Hematopoietic multipotent progenitor cell treated with erythropoietin and hydrocortisone succinate and interleukin-3 and kit ligand, for 15 days (in vitro differentiated cells): ENCODE data around the gene KDM1B.
A peak's percentile ranks its signal among the peaks of the same experiment; 100 is the strongest.

Experiments used
- DNase-seq: peaks from one replicate; pipeline ENCODE4 v3.0.0-alpha.2; 2015; ENCODE audit warnings: low spot score

Gene KDM1B, protein sequence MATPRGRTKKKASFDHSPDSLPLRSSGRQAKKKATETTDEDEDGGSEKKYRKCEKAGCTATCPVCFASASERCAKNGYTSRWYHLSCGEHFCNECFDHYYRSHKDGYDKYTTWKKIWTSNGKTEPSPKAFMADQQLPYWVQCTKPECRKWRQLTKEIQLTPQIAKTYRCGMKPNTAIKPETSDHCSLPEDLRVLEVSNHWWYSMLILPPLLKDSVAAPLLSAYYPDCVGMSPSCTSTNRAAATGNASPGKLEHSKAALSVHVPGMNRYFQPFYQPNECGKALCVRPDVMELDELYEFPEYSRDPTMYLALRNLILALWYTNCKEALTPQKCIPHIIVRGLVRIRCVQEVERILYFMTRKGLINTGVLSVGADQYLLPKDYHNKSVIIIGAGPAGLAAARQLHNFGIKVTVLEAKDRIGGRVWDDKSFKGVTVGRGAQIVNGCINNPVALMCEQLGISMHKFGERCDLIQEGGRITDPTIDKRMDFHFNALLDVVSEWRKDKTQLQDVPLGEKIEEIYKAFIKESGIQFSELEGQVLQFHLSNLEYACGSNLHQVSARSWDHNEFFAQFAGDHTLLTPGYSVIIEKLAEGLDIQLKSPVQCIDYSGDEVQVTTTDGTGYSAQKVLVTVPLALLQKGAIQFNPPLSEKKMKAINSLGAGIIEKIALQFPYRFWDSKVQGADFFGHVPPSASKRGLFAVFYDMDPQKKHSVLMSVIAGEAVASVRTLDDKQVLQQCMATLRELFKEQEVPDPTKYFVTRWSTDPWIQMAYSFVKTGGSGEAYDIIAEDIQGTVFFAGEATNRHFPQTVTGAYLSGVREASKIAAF

DNA sequence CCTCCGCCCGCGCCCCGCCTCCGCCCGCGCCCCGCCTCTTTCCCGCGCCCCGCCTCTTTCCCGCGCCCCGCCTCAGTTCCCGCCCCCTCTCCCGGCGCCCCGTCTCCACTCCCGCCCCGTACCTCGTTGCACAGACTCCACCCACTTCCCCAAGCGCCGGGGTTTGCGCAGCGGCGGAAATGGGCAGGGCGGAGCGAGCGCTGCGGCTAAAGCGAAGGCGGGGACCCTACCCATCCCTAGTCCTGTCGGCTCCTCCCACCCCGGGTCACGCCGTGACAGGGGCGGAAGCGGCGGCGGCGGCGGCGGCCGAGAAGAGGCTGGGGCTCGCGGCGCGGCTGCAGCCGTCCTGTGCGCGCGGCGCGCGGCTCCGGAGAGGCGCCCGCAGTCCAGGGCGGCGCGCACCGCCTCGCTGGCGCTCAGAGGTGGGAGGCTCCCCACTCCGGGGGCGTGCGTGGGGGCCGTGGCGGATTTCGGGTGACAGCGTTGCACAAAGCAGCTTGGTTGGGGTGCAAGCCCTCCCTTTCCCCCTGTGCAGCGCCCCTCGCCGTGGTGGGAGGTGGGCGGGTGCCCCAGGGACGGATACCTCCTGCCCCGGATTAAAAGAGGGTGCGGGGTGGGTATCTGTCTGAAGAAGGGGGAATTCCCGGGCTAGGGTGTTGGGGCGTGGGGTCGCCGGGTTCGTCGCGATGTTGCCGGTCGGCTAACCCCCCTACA, at the start of gene KDM1B:
KDM1B (plus strand) TSS at position 273 of the 714 bp plus-strand sequence. CDS start 4,474 bp downstream, outside the sequence.
- DNase-seq: peak; percentile 98

DNA sequence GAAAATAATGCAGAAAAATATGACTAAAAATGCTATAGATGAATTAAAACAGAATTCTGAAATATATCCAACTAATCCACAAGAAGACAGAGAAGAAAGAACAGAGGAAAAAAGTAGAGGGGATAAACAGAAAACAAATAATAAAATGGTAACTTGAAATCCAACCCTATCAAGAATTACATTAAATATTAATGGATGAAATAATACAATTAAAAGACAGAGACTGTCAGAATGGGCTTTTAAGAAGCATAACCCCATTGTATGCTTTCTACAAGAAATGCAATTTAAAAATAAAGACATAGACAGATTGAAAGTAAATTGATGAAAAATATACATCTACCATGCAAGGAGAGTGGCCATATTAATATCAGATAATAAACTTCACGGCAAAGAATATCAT, 48.2 kb upstream of the KDM1B start:
- no peak for DNase-seq

DNA sequence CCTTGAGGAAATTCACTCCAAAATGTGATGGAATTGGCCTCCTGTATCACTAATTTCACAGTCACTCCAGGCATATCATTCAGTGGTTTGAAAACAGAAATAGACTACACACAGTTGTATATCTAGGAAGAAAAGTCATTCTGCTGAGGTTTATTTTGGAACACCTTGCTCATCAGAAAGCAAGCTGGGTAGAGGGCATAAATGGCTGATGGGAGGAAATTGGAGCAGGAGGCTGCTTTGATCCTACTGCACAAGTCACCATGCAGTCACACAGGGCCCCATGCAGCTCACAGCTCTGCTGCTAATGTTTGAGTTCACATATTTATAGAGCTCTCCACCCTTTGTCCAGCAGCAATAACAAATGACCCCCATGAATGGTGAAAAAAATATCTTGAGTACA, 45.1 kb upstream of the KDM1B start:
- DNase-seq: no peak

DNA sequence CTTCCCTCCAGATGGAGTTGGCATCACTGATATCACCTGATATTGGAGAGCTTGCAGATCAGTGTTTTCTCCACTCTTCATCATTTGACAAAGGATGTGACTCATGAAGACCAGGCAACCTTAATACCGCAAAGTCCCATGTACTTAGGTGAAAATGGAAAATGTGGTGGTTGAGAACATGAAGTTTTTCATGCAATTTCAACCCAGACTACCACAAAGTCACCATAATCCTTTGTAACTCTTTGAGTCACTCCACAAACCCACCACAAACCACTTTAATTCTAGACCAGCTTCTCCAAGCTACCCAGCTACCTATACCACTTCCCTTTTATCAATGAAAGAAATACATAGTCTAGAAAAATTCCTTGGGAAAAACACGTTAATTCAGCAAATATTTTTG, 39.9 kb upstream of the KDM1B start:
- no peak for DNase-seq

DNA sequence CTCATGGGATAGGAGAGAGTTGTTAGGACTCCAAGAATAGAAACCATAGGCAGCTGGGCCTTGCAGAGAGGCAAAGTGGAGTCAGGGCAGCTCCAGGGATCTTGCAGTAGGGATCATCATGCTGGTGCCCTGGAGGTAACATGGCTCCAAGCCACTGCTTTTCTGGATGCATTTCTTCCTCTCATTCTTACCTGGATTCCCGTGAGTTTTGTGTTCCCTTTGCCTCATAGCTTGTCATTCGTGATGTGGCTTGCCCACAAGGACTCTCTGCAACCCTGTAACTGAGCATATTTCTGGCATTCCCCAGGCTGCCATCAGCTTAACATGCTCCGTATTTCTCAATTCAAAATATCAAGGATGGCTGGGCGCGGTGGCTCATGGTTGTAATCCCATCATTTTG, 38.1 kb upstream of the KDM1B start:
- DNase-seq: no peak

DNA sequence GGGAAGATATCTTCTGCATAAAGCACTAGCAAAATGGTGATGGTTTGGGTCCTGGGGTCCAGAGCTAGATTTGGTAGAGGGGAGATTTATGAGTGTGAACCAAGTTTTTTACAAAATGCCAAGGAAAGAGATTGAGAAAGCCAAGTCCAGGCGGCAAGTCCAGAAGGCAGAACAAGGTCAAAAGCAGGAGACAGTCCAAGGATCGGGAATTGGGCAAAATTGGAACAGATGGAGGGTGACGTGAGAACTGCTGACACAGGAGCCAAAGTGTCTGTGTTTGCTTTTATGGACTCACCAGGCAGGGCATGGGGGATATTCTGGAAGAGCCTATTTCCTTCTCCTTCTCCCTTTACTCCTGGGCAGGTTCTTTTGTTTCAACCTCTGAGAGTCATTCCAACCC, 36.9 kb upstream of the KDM1B start:
- DNase-seq: no peak

DNA sequence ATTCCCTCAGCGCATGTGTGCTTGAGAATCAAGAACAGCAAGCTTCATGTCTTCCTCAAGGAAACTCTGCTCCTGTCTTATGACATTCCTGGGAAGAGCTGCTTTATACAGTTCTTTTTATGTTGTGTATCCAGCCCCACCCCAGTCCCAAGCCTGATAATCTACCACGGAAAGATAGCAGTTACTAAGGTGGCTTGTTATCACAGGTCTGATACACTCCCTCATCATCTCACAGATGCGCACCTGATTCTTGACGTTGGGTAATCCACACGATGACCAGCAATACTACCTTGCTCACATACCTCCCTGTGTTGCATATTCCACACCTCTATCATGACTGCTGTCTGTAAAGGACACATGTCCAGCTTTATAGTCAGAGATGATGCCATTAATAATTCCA, 36.0 kb upstream of the KDM1B start:
- no peak for DNase-seq

DNA sequence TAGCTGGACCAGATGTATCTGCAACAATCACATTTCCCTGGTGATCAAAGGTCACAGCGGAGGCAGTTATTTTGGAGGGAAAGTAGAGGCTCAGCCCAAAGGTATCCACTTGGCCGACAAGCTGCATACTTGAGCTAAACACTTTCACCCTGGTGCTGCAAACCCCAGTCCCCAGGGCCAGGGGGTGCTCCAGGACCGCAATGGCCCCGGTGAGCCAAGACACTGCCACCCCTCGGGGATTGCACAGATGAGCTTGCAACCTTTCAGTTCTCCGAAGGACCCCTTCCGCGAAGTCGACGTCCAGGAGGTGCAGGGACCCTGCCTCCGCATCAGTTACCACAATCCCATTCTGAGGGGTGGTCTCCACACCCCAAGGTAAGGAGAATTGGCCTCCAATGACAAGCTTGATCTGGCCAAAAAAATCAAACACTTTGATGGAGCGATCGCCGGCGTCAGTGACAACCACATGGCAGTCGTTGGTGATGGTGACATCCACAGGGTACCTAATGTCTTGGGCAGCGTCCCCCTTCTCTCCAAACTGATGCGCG, 33.6 kb upstream of the KDM1B start:
- no peak for DNase-seq

DNA sequence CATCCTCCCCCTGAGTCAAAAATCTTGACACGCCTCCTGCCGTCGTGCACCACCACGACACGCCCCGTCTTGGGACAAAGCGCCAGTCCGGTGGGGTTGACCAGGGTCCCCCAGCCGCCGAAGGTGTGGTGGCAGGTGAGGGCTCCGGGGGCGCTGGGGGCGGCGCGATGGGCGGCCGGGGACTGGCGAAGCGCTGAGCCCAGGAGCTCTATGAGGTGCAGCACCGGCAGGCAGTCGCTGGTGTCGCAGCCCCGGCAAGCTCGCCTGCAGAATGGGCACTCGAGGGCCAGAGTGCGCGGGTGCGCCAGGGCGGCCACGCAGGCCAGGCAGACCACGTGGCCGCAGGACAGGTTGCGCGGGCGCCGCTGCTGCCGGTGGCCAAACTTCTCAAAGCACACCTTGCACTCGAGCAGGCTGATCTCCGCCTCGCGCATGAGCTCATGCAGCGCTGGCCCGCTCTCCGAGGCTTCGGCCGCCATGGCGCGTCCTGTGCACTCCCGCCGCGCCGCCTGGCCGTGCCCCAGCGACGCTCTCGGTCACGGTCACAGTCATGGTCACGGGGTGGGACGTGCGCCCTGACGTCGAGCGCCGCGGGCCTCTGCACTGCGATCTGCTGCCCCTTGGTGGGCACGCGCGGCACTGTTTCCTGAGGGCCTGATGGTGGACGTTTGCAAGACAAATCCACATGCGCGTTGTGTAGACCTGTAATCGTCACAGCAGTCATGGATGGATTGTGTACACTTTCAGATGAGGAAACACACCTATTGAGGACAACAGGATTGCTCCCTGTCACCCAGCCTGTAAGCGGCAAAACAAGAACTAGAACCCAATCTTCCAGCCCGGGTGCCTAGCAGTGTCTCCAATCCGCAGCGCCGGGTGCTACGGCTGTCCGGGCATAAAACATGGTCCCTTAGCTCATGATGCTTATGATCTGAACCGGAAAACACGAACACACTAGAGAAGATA, 32.8 kb upstream of the KDM1B start, which contains the start of gene NHLRC1:
NHLRC1 (minus strand) TSS at position 550 of the 966 bp plus-strand sequence; CDS start at position 479, 71 bp downstream.
- peak; percentile 85 for DNase-seq

DNA sequence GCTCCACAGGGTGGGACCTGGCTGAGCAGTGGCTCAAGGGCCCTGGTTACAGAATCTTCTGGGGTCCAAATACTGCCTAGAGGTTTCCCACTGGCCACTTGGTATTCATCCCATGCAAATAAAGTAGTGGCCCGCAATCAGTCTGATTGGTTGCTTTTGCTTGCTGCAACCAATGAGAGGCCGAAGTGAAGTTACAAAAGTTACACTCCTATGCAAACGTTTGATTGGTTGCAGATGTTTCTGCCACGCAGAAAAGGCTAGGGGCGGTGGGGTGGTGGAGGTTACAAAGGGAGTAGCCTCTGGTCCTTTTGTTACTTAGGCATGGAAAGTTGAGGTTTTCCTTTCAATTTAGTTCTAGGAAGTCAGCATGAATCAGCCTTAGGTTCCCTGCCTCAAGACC, 29.1 kb upstream of the KDM1B start:
- no peak for DNase-seq

DNA sequence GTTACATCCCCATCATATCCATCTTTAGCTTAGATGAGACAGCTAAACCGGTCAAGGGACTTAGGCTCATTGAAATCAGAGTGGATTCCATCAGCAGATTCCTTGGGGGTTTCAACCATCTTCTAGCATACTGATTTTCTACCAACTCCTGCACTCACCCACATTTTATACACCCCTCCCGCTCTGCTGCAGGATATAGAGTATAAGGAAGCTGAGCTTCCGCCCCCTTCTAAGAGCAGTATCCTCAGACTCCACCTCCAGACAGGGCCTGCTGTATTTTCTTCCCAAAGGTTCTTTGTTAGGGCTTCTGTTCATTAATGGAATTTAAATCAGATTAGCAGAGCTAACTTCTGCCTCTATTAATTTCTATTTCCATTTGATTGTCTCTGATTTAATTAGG, 22.9 kb upstream of the KDM1B start:
- DNase-seq: no peak

DNA sequence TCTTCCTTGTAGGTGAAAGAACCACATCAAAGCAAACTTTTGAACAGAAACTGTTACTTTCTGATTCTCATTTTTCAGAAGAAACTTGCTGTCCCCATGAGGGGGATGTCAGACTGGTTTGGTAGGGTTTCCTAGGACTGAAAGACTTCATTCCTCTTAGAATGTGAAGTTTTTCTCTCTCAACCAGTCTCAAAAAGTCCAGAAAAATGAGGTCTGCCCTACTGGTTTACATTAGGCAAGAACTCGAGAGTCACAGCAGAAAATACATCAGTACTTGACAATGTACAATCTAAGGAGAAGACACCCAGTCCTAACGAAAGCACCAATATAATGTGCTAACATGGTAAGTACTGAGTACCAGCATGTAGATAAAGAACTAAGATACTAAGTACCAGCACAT, 20.1 kb upstream of the KDM1B start:
- no peak for DNase-seq

DNA sequence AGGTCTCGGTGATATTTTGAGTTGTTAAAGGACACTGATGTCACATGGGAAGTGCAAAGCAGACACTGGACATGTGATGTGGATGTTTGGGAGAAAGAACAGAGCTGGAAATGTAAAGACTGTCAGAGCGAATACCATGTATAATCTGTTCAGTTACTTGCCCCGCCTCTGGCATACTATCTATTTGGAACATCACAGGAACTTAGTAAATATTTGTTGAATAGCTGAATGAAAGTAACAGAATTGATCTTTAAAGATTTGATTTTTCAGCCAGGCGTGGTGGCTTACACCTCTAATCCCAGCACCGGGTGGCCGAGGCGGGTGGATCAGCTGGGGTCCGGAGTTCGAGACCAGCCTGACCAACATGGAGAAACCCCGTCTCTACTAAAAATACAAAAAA, 19.0 kb upstream of the KDM1B start:
- no peak for DNase-seq

DNA sequence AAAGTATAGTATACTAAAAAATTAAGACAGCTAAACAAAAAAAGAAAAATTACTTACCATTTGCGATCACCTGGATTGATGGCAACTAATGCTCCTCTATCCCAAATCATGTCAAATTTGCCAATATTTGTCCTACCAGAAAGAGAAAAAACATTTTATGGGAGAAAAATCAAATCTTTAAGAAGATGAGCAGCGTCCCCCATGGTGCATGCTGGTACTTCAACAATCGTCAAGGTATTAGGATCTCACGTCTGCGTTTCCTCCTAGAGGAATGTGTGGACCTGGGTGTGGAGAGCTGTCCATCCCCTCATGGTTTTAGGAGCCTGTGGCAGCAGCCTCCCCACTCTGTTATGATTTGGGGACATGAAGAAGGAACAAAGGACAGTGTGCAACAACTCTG, 16.3 kb upstream of the KDM1B start:
- DNase-seq: no peak

DNA sequence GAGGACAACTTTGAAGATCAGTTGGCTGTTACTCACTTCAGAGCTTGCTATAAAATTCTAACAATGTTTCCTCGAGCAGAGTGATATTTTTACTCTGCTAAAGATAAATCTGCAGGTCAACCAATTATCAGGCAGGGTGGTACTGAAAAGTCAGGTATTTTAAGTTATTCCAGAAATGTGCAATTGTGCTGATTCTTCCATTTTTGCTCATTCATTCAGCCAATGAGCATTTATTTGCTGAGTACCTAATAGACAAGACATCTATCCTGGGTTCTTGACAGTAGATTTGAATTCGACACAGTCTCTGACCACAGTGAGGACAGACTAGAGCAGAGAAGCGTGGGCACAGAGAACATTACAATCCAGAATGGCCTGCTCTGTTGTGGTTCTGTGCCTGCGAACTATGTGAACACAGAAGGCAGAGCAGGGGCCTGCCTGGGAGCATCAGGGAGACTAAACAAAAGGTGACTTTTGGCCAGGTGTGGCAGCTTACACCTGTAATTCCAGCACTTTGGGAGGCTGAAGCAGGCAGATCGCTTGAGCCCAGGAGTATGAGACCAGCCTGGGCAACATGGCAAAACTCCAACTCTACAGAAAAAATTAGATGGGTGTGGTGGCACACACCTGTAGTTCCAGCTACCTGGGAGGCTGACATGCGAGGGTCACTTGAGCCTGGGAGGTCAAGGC, 15.1 kb upstream of the KDM1B start:
- no peak for DNase-seq

DNA sequence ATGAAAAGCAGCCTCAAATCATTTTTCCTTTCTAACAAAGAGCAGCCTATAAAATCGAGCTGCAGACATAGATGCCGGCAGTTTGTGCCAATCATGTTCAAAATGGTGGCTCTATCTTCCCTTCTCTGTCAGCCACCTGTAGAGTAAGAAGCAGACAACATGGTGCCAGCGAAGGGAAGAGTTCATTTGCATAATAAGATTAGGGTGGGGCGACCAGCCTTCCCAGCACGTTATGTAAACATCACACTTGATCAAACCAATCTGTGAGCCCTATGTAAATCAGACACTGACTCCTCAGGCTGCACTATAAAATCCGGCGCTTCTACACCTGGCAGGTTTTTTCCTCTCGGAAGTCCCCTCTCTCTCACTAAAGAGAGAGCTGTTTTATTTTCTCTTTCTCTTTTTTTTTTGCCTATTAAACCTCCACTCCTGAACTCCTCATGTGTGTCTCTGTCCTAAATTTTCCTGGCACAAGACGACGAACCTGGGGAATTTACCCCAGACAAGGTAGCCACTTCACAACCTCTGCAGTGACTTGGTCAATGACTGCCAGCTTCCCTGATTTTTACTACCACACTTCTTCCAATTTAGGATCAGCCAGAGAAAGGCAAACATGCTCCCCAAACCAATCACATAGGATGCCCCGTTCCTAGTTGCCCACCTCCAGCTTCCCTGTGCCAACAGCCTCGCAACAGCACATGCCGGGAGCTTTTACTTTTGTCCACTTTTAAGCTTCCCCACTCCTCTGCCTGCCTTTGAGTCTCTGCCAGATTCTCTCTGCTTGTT, 13.2 kb upstream of the KDM1B start:
- no peak for DNase-seq

DNA sequence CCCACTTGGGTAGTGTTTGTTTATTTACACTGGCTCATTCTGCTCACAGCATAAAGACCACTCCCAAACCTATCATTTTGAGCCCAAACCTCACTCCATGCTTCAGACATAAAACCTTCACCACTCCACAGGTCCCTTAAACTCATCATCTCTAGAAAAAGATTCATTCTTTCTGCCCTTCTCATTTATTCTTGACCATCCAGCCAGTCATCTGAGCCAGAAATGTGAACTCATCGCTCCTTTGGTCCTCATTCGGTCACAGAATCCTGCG, 12.7 kb upstream of the KDM1B start:
- no peak for DNase-seq

DNA sequence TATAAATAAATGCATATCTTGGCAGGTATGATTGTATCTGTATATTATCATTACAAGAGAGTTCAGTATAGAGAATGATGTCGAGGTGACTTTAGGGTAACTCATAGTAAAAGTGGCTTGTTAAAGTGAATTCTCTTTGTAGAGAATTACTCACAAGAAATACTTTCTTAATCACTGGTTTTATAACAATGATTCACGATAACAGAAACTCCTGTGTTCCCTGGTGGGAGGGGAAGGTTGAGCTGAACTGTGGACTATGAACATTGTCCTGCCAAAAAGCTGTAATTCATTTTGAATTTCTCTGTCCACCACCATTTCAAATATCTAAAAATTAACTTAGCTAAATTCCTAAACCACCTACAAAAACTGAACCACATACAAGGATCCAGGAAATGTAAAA, 8.1 kb upstream of the KDM1B start:
- no peak for DNase-seq

DNA sequence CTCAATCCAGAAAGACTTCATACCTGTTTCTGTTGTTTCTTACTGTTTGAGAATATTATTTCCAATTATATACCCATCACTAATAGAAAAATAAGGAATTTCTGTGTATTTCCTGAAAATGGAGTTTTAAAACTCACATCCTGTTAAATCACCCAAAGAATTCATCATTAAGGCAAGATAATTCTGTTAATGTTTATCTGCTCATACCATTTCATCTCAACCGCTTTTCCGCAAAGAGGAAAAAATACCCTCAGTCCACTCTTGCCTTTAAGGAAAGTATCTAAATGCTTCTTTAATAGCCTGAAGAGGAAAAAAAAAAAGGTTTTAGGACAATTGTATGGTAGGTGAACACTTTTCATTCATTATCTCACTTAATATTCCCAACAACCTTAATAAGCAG, 7.6 kb upstream of the KDM1B start:
- no peak for DNase-seq
